Osteocyte (in vitro differentiated cells): ENCODE measurements around the gene ZSCAN1. TPM values are rescaled to one million over a fixed set of nuclear protein-coding genes. Genes with fewer than 3 reads are reported as not detected.
A peak's percentile ranks its signal among the peaks of the same experiment; 100 is the strongest.

ENCODE experiments used
- DNase-seq: peaks from one replicate; pipeline ENCODE4 v3.0.0; 2021; ENCODE audit warnings: mixed read lengths; ENCODE audit not compliant: unreplicated experiment; ENCODE audit errors: extremely low spot score
- H3K27ac Mint-ChIP-seq: one replicate; pipeline ENCODE4 v1.8.0; 2021; ENCODE audit warnings: mild to moderate bottlenecking, mixed read lengths; ENCODE audit not compliant: unreplicated experiment
- H3K27me3 Mint-ChIP-seq: one replicate; pipeline ENCODE4 v1.8.0; 2021; ENCODE audit warnings: mixed read lengths; ENCODE audit not compliant: unreplicated experiment
- H3K36me3 Mint-ChIP-seq: one replicate; pipeline ENCODE4 v1.8.0; 2021; ENCODE audit warnings: mixed read lengths; ENCODE audit not compliant: unreplicated experiment
- H3K4me1 Mint-ChIP-seq: one replicate; pipeline ENCODE4 v1.8.0; 2021; ENCODE audit warnings: mixed read lengths; ENCODE audit not compliant: unreplicated experiment
- H3K4me3 Mint-ChIP-seq: one replicate; pipeline ENCODE4 v1.8.0; 2021; ENCODE audit warnings: mild to moderate bottlenecking, moderate library complexity, mixed read lengths; ENCODE audit not compliant: unreplicated experiment
- H3K9me3 Mint-ChIP-seq: one replicate; pipeline ENCODE4 v1.8.0; 2021; ENCODE audit warnings: mixed read lengths; ENCODE audit not compliant: unreplicated experiment
- total RNA-seq: library from RNA; stranded (reverse); gene quantifications from 2 replicates; pipeline ENCODE4 v1.2.1, GENCODE V29; 2021
- TF ChIP-seq, protein P1 (sequence below): fragments of 200-600 bp; sonication (generic); IDR thresholded peaks from 2 replicates; pipeline ENCODE4 v1.5.0; 2021; ENCODE audit warnings: antibody characterized with exemption, mild to moderate bottlenecking, moderate library complexity

ZSCAN1 gene
- total RNA-seq, 1 donor from 2014 or later, result not detected

DNA sequence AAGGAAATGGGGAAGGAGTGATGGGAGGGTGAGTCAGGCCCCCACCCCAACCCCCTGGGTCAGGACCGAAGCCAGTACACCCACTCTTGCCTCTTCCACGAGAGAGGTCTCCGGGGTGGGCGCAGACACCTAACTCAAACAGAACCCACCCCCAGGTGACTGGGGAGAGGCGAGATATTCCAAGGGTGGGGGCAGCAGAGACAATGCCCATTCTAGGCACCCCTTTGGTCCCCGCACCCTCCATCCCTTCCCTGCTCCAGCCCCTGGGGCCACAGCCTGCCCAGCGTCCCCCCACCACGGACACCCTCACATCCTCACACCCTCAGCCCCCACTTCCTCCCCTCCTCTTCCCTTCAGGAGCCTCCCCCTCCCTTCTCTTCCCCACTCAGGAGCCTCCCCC, 63.5 kb downstream of the ZSCAN1 start:
- Mint-ChIP-seq H3K27me3 (no peaks in the 10 kb centered on the region), H3K36me3 (peaks cover 15% of the 10 kb centered on the region), H3K4me1 (peaks cover 9% of the 10 kb centered on the region), H3K9me3 (peaks cover 6% of the 10 kb centered on the region), H3K27ac (peak overlapping the region; percentile 83), H3K4me3 (peak overlapping the region; percentile 40)
- TF ChIP-seq, protein P1, sequence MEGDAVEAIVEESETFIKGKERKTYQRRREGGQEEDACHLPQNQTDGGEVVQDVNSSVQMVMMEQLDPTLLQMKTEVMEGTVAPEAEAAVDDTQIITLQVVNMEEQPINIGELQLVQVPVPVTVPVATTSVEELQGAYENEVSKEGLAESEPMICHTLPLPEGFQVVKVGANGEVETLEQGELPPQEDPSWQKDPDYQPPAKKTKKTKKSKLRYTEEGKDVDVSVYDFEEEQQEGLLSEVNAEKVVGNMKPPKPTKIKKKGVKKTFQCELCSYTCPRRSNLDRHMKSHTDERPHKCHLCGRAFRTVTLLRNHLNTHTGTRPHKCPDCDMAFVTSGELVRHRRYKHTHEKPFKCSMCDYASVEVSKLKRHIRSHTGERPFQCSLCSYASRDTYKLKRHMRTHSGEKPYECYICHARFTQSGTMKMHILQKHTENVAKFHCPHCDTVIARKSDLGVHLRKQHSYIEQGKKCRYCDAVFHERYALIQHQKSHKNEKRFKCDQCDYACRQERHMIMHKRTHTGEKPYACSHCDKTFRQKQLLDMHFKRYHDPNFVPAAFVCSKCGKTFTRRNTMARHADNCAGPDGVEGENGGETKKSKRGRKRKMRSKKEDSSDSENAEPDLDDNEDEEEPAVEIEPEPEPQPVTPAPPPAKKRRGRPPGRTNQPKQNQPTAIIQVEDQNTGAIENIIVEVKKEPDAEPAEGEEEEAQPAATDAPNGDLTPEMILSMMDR, result no peak
- no peak for DNase-seq

DNA sequence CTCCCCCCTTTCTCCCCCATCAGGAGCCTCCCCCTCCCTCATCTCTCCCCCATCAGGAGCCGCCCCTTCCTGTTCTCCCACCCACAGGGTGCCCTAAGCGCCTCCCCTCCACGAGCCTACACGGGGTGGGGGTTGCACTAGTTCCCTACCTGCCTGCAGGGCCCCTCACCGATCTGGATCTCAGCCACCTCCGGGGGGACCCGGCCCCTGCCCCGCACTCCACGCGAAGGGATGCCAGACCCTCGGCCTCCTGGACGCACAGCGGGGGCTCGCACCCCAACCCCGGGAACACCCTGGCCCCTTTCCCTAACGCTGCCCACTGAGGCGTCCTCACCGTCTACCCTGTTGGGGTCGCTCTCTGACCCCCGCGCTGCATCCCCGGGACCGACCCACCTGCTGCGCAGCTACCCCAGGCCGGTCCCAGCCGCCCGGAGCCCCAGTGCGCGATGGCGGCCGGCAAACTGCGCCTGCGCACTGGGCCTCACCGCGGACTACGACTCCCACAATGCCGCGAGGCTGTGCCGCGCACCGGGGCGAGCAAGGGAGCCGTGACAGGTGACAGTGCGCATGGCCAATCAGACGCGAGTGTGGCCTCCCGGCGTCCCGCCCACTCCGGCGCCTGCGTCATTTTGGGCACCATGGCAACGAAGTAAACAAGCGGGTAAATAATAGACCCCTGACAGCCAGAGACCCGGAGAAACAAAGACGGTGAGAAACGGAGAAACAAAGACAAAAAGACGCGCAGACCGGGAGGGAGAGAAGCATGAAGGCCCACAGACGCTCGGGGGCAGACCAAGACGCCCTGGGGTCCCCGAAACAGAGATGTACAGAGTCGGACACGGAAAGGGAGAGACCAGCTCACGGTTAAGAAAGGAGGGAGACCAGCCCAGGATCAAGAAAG, 64.2 kb downstream of the ZSCAN1 start, which contains the start of gene ZSCAN18:
ZSCAN18 (minus strand) TSS at position 451 of the 901 bp plus-strand sequence. CDS start 7,964 bp downstream, outside the sequence.
- peaks cover 6% of the 10 kb centered on the region for H3K9me3 Mint-ChIP-seq
- peaks cover 9% of the 10 kb centered on the region for H3K4me1 Mint-ChIP-seq
- H3K36me3 Mint-ChIP-seq, result peaks cover 15% of the 10 kb centered on the region
- H3K27me3 Mint-ChIP-seq, result no peaks in the 10 kb centered on the region
- DNase-seq, result peak; percentile 100
- TF ChIP-seq, protein P1, result no peak
- H3K27ac Mint-ChIP-seq, result peak within 1 kb of the TSS; percentile 100
- peak within 1 kb of the TSS; percentile 93 for H3K4me3 Mint-ChIP-seq

DNA sequence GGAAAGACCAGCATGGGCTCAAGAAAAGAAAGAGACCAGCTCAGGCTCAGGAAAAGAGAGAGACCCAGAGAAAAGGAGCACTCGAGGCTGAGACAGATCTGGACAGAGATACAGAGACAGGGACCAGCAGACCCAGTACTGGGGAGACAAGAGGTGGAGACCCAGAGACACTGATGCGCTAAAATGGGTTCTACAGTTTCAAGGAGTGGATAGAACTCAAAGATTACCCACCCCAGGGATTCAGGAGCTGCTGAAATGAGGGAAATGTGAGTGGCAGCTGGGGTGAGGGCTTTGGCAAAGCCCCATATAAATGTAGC, 64.8 kb downstream of the ZSCAN1 start:
- TF ChIP-seq, protein P1, result no peak
- H3K9me3 Mint-ChIP-seq, result peaks cover 12% of the 10 kb centered on the region
- H3K27ac Mint-ChIP-seq, result peak overlapping the region; percentile 100

More for the DNA sequence above, 64.8 kb downstream of the ZSCAN1 start:
- no peak for DNase-seq
- H3K36me3 Mint-ChIP-seq, result peaks cover 11% of the 10 kb centered on the region
- H3K4me3 Mint-ChIP-seq, result peak overlapping the region; percentile 93
- no peaks in the 10 kb centered on the region for H3K27me3 Mint-ChIP-seq
- peaks cover 9% of the 10 kb centered on the region for H3K4me1 Mint-ChIP-seq

Other genes with a start within 250 kb of the ZSCAN1 start
- 5.2 and 9.0 TPM in 2 replicates for gene ZNF552, start 219.1 kb upstream of the ZSCAN1 start, total RNA-seq
- 14.4 and 16.5 TPM in 2 replicates for gene ZNF587B, start 203.7 kb upstream of the ZSCAN1 start, total RNA-seq
- gene ZNF587, start 184.2 kb upstream of the ZSCAN1 start, total RNA-seq, result 33.5 and 34.2 TPM in 2 replicates
- 17.2 and 18.0 TPM in 2 replicates for gene ZNF814, start 145.0 kb upstream of the ZSCAN1 start, total RNA-seq
- 16.9 and 21.0 TPM in 2 replicates for gene ZNF417, start 117.4 kb upstream of the ZSCAN1 start, total RNA-seq
- gene ZNF418, start 98.6 kb upstream of the ZSCAN1 start, total RNA-seq, result 12.0 and 12.3 TPM in 2 replicates
- gene ZNF256, start 86.3 kb upstream of the ZSCAN1 start, total RNA-seq, result 6.0 and 6.3 TPM in 2 replicates
- gene C19orf18, start 59.5 kb upstream of the ZSCAN1 start, total RNA-seq, result 1.4 and 1.8 TPM in 2 replicates
- gene ZNF606, start 31.2 kb upstream of the ZSCAN1 start, total RNA-seq, result 17.5 and 22.0 TPM in 2 replicates
- 5.5 and 5.9 TPM in 2 replicates for gene ZNF135, start 25.3 kb downstream of the ZSCAN1 start, total RNA-seq
- 47.2 and 50.7 TPM in 2 replicates for gene ZSCAN18, start 64.2 kb downstream of the ZSCAN1 start, total RNA-seq
- gene ZNF329, start 116.8 kb downstream of the ZSCAN1 start, total RNA-seq, result 10.0 and 10.3 TPM in 2 replicates
- gene ZNF274, start 149.0 kb downstream of the ZSCAN1 start, total RNA-seq, result 14.6 and 17.2 TPM in 2 replicates
- gene ZNF544, start 194.9 kb downstream of the ZSCAN1 start, total RNA-seq, result 25.2 and 25.7 TPM in 2 replicates
- 10.7 and 10.9 TPM in 2 replicates for gene ZNF8, start 244.9 kb downstream of the ZSCAN1 start, total RNA-seq